ENCODE results near the gene VPS41. TPM values are rescaled to one million over a fixed set of nuclear protein-coding genes. Genes with fewer than 3 reads are reported as not detected.

Gene VPS41
- total RNA-seq, 6 experiments from 2014 or later = 58.6 to 75.5 (median 64.4) TPM

DNA sequence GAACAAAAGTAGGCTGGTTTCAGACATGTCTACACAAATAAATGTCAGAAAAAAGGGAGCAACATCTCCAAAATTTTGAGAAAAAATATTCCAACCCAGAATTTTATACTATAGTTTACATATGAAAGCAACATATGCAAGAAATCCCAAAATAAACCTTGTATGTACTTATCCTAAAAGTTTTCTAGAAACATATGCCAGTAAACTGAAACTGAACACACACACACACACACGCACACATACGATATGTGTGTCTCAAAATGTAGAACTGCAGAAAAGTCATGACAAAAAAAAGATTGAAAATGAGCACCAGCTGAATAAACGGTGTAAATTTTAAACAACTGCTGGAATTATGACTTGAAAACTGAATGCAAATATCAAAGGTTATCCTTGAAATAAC, 81.0 kb downstream of the VPS41 start:
- Mint-ChIP-seq H3K4me1 (ENCODE audit: low read depth) (peaks cover 16% of the 10 kb centered on the region), H3K4me3 (no peak overlapping the region), H3K27ac (no peak overlapping the region), H3K36me3 (ENCODE audit: low read depth) (peaks cover 5% of the 10 kb centered on the region; the same call in 1 of the 2 replicates), H3K27me3 (ENCODE audit: insufficient read depth) (no peaks in the 10 kb centered on the region), H3K9me3 (no peaks in the 10 kb centered on the region)
- no peak for DNase-seq
- TF ChIP-seq, protein P1, sequence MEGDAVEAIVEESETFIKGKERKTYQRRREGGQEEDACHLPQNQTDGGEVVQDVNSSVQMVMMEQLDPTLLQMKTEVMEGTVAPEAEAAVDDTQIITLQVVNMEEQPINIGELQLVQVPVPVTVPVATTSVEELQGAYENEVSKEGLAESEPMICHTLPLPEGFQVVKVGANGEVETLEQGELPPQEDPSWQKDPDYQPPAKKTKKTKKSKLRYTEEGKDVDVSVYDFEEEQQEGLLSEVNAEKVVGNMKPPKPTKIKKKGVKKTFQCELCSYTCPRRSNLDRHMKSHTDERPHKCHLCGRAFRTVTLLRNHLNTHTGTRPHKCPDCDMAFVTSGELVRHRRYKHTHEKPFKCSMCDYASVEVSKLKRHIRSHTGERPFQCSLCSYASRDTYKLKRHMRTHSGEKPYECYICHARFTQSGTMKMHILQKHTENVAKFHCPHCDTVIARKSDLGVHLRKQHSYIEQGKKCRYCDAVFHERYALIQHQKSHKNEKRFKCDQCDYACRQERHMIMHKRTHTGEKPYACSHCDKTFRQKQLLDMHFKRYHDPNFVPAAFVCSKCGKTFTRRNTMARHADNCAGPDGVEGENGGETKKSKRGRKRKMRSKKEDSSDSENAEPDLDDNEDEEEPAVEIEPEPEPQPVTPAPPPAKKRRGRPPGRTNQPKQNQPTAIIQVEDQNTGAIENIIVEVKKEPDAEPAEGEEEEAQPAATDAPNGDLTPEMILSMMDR (IDR thresholded peaks at IDR 0.05) = no peak

DNA sequence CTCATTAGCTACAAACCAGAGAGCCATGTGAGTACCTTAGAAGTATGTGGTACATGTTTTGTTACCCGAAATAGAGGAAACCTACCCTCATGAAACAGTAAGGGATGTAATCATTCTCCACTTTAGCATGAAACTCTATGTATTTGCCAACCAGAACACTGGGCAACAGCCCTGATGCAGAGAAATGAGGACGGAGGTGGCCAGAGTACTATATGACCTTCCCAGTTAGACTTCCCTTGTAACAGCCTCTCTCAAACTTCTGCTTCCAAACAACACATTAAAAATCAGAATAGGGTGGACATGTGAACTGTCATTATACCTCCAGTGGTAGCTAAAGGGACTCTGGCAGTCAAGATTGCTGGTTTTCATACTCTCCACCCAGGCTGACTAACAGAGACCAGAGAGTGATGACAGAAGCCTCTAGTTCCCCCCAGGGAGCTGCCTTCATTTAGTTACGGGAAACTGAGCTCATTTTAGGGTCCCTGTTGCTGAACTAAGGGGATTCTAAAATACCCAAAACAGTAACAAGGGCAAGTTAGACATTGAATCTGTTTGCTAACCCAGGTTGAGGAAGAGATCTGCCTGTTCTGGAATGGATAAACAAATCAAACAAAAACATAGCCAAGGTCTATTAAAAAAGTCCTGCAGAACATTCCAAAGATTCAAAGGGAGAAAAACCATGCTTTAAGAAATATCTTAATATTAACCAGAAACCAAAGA, 83.1 kb downstream of the VPS41 start:
- TF ChIP-seq, protein P1 (IDR thresholded peaks at IDR 0.05) = no peak
- DNase-seq = no peak

DNA sequence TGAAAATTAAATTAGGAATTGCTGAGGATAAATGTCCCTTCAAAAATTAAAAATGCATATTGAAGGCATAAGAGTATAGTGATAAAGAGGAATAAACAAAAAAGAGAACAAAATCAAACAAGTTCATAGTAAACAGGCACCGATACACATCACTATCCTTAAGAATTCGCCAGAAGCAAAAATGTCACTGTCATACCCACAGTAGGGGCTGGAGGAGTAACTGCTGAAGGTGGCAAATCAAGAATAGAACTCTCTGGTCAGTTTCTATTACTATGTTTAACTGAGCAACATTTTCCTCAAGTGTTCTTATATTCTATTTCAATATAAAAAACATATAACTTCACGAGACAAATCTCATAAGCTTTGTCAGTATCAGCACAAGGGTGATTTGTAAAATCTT, 84.0 kb downstream of the VPS41 start:
- Mint-ChIP-seq H3K9me3 (no peaks in the 10 kb centered on the region), H3K27ac (no peak overlapping the region), H3K4me1 (ENCODE audit: low read depth) (peaks cover 13% of the 10 kb centered on the region), H3K4me3 (no peak overlapping the region), H3K36me3 (ENCODE audit: low read depth) (peaks cover 5% of the 10 kb centered on the region; the same call in 1 of the 2 replicates), H3K27me3 (ENCODE audit: insufficient read depth) (no peaks in the 10 kb centered on the region)
- no peak for DNase-seq
- TF ChIP-seq, protein P1 (IDR thresholded peaks at IDR 0.05) = no peak

More for the DNA sequence above, 83.1 kb downstream of the VPS41 start:
- Mint-ChIP-seq H3K27ac (no peak overlapping the region), H3K4me3 (no peak overlapping the region), H3K27me3 (ENCODE audit: insufficient read depth) (no peaks in the 10 kb centered on the region), H3K9me3 (no peaks in the 10 kb centered on the region), H3K4me1 (ENCODE audit: low read depth) (peaks cover 13% of the 10 kb centered on the region), H3K36me3 (ENCODE audit: low read depth) (peaks cover 5% of the 10 kb centered on the region; the same call in 1 of the 2 replicates)

DNA sequence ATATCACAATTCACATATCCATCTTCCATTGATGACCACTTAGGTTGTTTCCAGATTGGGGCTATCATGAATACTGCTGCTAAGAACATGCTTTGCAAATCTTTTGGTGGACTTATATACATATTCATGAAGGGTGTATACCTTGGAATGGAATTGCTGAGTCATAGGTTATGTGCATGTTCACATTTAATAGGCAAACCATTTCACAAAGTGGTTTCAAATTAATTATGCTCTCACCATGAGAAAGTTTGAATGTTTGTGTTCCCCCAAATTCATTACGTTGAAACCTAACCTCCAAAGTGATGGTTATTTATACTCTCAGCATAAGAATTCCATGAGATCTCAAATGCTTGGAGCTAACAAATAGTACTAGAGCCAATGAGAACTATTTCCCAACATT, 86.4 kb downstream of the VPS41 start:
- no peak for DNase-seq
- TF ChIP-seq, protein P1 (IDR thresholded peaks at IDR 0.05) = no peak
- Mint-ChIP-seq H3K4me1 (ENCODE audit: low read depth) (peaks cover 13% of the 10 kb centered on the region), H3K27ac (no peak overlapping the region), H3K36me3 (ENCODE audit: low read depth) (peaks cover 5% of the 10 kb centered on the region; the same call in 1 of the 2 replicates), H3K9me3 (no peaks in the 10 kb centered on the region), H3K27me3 (ENCODE audit: insufficient read depth) (no peaks in the 10 kb centered on the region), H3K4me3 (no peak overlapping the region)

DNA sequence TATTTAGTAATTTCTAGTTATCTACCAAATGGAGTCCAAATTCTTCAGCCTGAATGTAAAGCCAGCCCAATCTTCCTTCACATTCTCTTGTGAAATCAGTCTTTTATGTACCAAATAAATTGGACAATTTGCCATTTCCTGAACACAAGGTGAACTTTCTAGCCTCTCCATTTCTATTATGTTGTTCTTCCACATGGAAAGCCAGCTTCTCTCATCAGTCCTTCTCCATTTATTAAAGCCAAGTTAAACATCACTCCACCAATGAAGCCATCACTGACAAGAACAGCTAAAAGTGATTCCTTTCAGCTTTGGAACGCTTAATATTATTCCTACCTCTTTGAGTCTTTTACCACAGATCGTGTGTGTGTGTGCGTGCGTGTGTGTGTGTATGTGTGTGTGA, 88.4 kb downstream of the VPS41 start:
- Mint-ChIP-seq H3K36me3 (ENCODE audit: low read depth) (peaks cover 5% of the 10 kb centered on the region; the same call in 1 of the 2 replicates), H3K9me3 (no peaks in the 10 kb centered on the region), H3K27me3 (ENCODE audit: insufficient read depth) (peaks cover 1% of the 10 kb centered on the region; the same call in 1 of the 2 replicates), H3K4me3 (no peak overlapping the region), H3K27ac (no peak overlapping the region), H3K4me1 (ENCODE audit: low read depth) (peaks cover 6% of the 10 kb centered on the region; the same call in 1 of the 2 replicates)
- DNase-seq = no peak
- TF ChIP-seq, protein P1 (IDR thresholded peaks at IDR 0.05) = no peak
